Activated CD4-positive, alpha-beta T cell treated with anti-CD3 and anti-CD28 coated beads, Interleukin-2, amount 10 ng/mL, durations not matched to agents 24 days and 14 days (primary cell): ENCODE measurements around the gene UBR3. TPM values are rescaled to one million over a fixed set of nuclear protein-coding genes. Genes with fewer than 3 reads are reported as not detected.

Experiments used
- DNase-seq: peaks from one replicate; pipeline ENCODE4 v3.0.0; 2022
- H3K27ac Mint-ChIP-seq: one replicate; pipeline ENCODE4 v1.8.0; 2022; ENCODE audit warnings: mild to moderate bottlenecking, mixed read lengths
- H3K27me3 Mint-ChIP-seq: one replicate; pipeline ENCODE4 v1.8.0; 2022; ENCODE audit warnings: mixed read lengths
- H3K36me3 Mint-ChIP-seq: one replicate; pipeline ENCODE4 v1.8.0; 2022; ENCODE audit warnings: low read depth, mild to moderate bottlenecking, mixed read lengths
- H3K4me1 Mint-ChIP-seq: one replicate; pipeline ENCODE4 v1.8.0; 2021; ENCODE audit warnings: mixed read lengths
- H3K4me3 Mint-ChIP-seq: one replicate; pipeline ENCODE4 v1.8.0; 2022; ENCODE audit warnings: mild to moderate bottlenecking, moderate library complexity, mixed read lengths
- H3K9me3 Mint-ChIP-seq: one replicate; pipeline ENCODE4 v1.8.0; 2021; ENCODE audit warnings: mixed read lengths
- intact Hi-C: fragments of 100-400 bp; cut with micrococcal nuclease; formaldehyde crosslinking; loops from one replicate; pipeline ENCODE4 v1.15.1; 2023
- total RNA-seq: library from RNA; stranded (reverse); gene quantifications from 2 replicates; pipeline ENCODE4 v1.2.3, GENCODE V29; 2022

Gene UBR3
- total RNA-seq, 1 donor from 2014 or later = 25.8 TPM

- peaks cover 7% of the 10 kb centered on the region for H3K36me3 Mint-ChIP-seq
- H3K9me3 Mint-ChIP-seq = no peaks in the 10 kb centered on the region
- H3K4me3 Mint-ChIP-seq = no peak overlapping the region
- H3K4me1 Mint-ChIP-seq = no peaks in the 10 kb centered on the region
- H3K27ac Mint-ChIP-seq = no peak overlapping the region
- no peak for DNase-seq
- intact Hi-C loops = no loop called here
- no peaks in the 10 kb centered on the region for H3K27me3 Mint-ChIP-seq
Measured at GRCh38 chr2:170056900-170057299, 229.6 kb downstream of the UBR3 start.

DNA sequence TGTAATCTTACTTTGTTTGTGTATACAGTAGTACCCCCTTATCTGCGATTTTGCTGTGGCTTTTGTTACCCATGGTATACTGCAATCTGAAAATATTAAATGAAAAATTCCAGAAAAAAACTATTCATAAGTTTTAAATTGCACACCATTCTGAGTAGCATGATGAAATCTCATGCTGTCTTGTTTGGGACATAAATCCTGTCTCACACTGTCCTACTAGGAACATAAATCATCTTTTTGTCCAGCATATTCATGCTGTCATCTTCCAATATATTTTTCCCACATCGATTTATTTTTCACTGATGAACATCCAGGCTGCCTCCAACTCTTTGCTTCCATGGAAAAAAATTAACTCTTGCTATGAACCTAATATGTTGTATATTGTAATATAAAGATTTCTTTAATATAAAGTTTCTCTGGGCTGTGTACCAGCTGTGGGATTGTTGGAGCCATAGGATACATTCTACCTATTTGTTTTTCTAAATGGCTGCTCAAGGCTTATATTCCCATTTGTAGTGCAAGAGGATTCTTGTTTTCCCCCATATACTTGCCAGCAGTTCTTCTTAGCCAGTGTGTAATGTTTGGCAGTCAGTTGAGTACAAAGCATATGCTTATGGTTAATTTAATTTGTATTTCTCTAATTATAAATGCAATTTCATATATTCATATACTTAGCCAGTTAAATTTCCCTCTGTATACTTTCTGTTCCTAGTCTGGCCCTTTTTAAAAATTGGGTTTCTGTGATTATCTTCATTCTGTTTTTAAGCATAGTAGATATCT is 236.4 kb downstream of the UBR3 start:
- H3K4me3 Mint-ChIP-seq = no peak overlapping the region
- H3K9me3 Mint-ChIP-seq = no peaks in the 10 kb centered on the region
- H3K36me3 Mint-ChIP-seq = peaks cover 12% of the 10 kb centered on the region
- H3K27me3 Mint-ChIP-seq = no peaks in the 10 kb centered on the region
- DNase-seq = no peak
- intact Hi-C loops = no loop called here
- no peaks in the 10 kb centered on the region for H3K4me1 Mint-ChIP-seq
- H3K27ac Mint-ChIP-seq = no peak overlapping the region

DNA sequence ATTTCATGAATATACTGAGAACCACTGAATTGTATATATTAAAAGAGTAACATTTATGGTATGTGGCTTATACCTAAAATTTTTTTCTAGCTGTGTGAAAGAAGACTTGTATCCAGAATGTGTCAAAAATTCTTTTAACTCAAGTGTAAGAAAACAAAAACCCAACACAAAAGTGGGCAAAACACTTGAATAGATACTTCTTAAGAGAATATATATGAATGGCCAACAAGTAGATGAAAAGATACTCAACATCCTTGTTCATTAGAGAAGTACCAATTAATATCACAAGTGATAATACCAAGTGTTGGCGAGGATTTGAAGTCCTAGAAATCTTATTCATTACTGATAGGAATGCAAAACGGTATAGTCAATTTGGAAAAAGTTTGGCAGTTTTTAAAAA is 243.5 kb downstream of the UBR3 start:
- no peaks in the 10 kb centered on the region for H3K27me3 Mint-ChIP-seq
- no peak overlapping the region for H3K27ac Mint-ChIP-seq
- DNase-seq = no peak
- peaks cover 28% of the 10 kb centered on the region for H3K36me3 Mint-ChIP-seq
- intact Hi-C loops = no loop called here
- no peak overlapping the region for H3K4me3 Mint-ChIP-seq
- no peaks in the 10 kb centered on the region for H3K4me1 Mint-ChIP-seq
- H3K9me3 Mint-ChIP-seq = no peaks in the 10 kb centered on the region

GRCh38 chr2:170073288-170073687 is 246.0 kb downstream of the UBR3 start:
- Mint-ChIP-seq H3K9me3 (no peaks in the 10 kb centered on the region), H3K4me1 (no peaks in the 10 kb centered on the region), H3K27ac (no peak overlapping the region), H3K36me3 (peaks cover 28% of the 10 kb centered on the region), H3K4me3 (no peak overlapping the region), H3K27me3 (no peaks in the 10 kb centered on the region)
- intact Hi-C loops = no loop called here
- DNase-seq = no peak

DNA sequence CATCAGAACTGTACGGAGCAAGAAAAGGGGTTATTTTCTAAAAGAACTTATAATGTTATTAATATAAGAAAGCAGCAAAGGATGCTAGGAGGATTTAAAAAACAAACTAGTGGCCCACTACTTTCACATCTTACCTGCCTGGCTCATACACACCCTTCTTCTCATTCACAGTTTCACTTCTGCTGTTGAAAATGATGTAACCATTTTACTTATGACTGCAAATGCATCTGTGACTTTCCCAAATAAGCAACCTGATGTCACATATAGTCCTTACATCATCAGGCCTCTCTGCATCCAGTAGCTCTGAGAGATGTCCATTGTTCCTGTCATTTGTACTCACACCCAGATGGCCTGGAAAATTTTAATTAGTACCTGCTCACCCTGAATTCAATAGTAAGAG is 248.9 kb downstream of the UBR3 start:
- H3K36me3 Mint-ChIP-seq = peaks cover 21% of the 10 kb centered on the region
- H3K9me3 Mint-ChIP-seq = no peaks in the 10 kb centered on the region
- H3K27ac Mint-ChIP-seq = no peak overlapping the region
- DNase-seq = no peak
- no peak overlapping the region for H3K4me3 Mint-ChIP-seq
- intact Hi-C loops = no loop called here
- no peaks in the 10 kb centered on the region for H3K4me1 Mint-ChIP-seq
- H3K27me3 Mint-ChIP-seq = no peaks in the 10 kb centered on the region

GRCh38 chr2:170077830-170078569 is 250.7 kb downstream of the UBR3 start:
- no peak overlapping the region for H3K27ac Mint-ChIP-seq
- intact Hi-C loops = no loop called here
- H3K27me3 Mint-ChIP-seq = no peaks in the 10 kb centered on the region
- no peak overlapping the region for H3K4me3 Mint-ChIP-seq
- peaks cover 19% of the 10 kb centered on the region for H3K36me3 Mint-ChIP-seq
- H3K4me1 Mint-ChIP-seq = no peaks in the 10 kb centered on the region
- no peak for DNase-seq
- H3K9me3 Mint-ChIP-seq = no peaks in the 10 kb centered on the region

- Mint-ChIP-seq H3K9me3 (no peaks in the 10 kb centered on the region), H3K36me3 (peaks cover 2% of the 10 kb centered on the region), H3K4me3 (no peak overlapping the region), H3K4me1 (no peaks in the 10 kb centered on the region), H3K27me3 (no peaks in the 10 kb centered on the region), H3K27ac (no peak overlapping the region)
- DNase-seq = no peak
- intact Hi-C loops = no loop called here
Measured at GRCh38 chr2:170084820-170085491, 257.7 kb downstream of the UBR3 start.

GRCh38 chr2:170086117-170086688 is 258.9 kb downstream of the UBR3 start:
- intact Hi-C loops = no loop called here
- peaks cover 2% of the 10 kb centered on the region for H3K36me3 Mint-ChIP-seq
- H3K27me3 Mint-ChIP-seq = no peaks in the 10 kb centered on the region
- H3K4me1 Mint-ChIP-seq = no peaks in the 10 kb centered on the region
- no peak overlapping the region for H3K4me3 Mint-ChIP-seq
- no peaks in the 10 kb centered on the region for H3K9me3 Mint-ChIP-seq
- no peak overlapping the region for H3K27ac Mint-ChIP-seq
- no peak for DNase-seq

DNA sequence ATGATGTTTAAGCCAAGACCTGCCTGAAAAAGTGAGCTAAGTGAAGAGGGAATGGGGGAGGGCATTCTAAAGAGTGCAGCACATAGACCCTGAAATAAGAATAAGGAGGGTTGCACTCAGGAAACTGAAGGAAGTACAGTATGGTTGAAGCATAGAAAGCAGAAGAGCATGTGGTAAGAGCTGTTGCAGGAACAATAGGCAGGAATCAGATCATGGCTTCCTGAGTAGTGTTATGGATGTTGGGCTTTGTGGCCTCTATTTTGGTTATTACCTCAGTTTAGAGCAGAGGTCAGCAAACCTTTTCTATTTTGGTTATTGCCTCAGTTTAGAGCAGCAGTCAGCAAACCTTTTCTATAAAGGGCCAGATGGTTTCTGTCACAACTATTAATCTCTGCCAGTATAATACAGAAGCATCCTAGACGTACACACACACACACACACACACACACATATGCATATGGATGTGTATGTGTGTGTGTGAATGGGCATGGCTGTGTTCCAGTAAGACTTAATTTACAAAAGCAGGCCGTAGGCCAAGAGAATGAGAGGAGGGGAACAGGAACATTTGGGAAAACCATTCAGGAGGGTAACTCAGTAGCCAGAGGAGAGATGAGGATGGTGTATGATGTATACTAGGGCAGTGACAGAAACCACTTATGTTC is 259.6 kb downstream of the UBR3 start:
- Mint-ChIP-seq H3K27me3 (peaks cover under 1% of the 10 kb centered on the region), H3K36me3 (peaks cover 2% of the 10 kb centered on the region), H3K4me3 (no peak overlapping the region), H3K4me1 (no peaks in the 10 kb centered on the region), H3K9me3 (no peaks in the 10 kb centered on the region), H3K27ac (no peak overlapping the region)
- intact Hi-C loops = no loop called here
- no peak for DNase-seq

GRCh38 chr2:170087413-170087793 is 260.1 kb downstream of the UBR3 start:
- no peaks in the 10 kb centered on the region for H3K4me1 Mint-ChIP-seq
- H3K27me3 Mint-ChIP-seq = peaks cover 4% of the 10 kb centered on the region
- no peaks in the 10 kb centered on the region for H3K9me3 Mint-ChIP-seq
- intact Hi-C loops = no loop called here
- H3K27ac Mint-ChIP-seq = no peak overlapping the region
- peaks cover under 1% of the 10 kb centered on the region for H3K36me3 Mint-ChIP-seq
- DNase-seq = no peak
- H3K4me3 Mint-ChIP-seq = no peak overlapping the region

- H3K9me3 Mint-ChIP-seq = no peaks in the 10 kb centered on the region
- peaks cover 6% of the 10 kb centered on the region for H3K27me3 Mint-ChIP-seq
- H3K27ac Mint-ChIP-seq = no peak overlapping the region
- intact Hi-C loops = no loop called here
- no peak overlapping the region for H3K4me3 Mint-ChIP-seq
- no peaks in the 10 kb centered on the region for H3K4me1 Mint-ChIP-seq
- DNase-seq = no peak
- no peaks in the 10 kb centered on the region for H3K36me3 Mint-ChIP-seq
Measured at GRCh38 chr2:170088776-170089175, 261.5 kb downstream of the UBR3 start.

- intact Hi-C loops = no loop called here
- no peaks in the 10 kb centered on the region for H3K36me3 Mint-ChIP-seq
- no peak overlapping the region for H3K4me3 Mint-ChIP-seq
Measured at GRCh38 chr2:170090229-170090628, 263.0 kb downstream of the UBR3 start.

DNA sequence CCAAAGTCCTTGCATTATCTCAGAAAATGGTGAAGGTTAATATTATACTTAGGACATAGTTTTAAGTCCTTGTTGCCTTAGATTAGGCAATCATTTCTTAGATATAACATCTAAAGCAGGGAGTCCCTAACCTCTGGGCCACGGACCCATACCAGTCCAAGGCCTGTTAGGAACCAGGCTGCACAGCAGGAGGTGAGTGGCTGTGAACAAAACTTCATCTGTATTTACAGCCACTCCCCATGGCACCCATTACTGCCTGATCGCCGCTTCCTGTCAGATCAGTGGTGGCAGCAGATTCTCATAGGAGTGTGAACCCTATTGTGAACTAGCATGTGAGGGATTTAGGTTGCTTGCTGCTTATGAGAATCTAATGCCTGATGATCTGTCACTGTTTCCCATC is 264.2 kb downstream of the UBR3 start:
- Mint-ChIP-seq H3K27me3 (peaks cover 8% of the 10 kb centered on the region), H3K36me3 (no peaks in the 10 kb centered on the region)

More at GRCh38 chr2:170090229-170090628, 263.0 kb downstream of the UBR3 start:
- Mint-ChIP-seq H3K27me3 (peaks cover 6% of the 10 kb centered on the region), H3K4me1 (no peaks in the 10 kb centered on the region), H3K9me3 (no peaks in the 10 kb centered on the region), H3K27ac (no peak overlapping the region)
- no peak for DNase-seq

More for the DNA sequence above, 264.2 kb downstream of the UBR3 start:
- intact Hi-C loops = no loop called here
- Mint-ChIP-seq H3K4me1 (no peaks in the 10 kb centered on the region), H3K9me3 (no peaks in the 10 kb centered on the region), H3K27ac (no peak overlapping the region), H3K4me3 (no peak overlapping the region)
- DNase-seq = no peak
